Skin epidermis (tissue), 12 donors: ENCODE data around the gene LUZP2.

ENCODE experiments used
- H3K27ac ChIP-seq, 21 experiments: fragments of 200-600 bp; sonication (generic) in 11 of 21; one replicate each; pipeline ENCODE4 v1.5.0; 2020; ENCODE audit warnings: mild to moderate bottlenecking in 3 of 21, inconsistent platforms in 2 of 21, moderate library complexity in 2 of 21
- H3K4me3 ChIP-seq, 7 experiments: fragments of 200-600 bp; sonication (generic) in 2 of 7; one replicate each; pipeline ENCODE4 v1.5.0; 2020; ENCODE audit warnings: inconsistent platforms in 2 of 7, mild to moderate bottlenecking in 2 of 7, moderate library complexity in 1 of 7

Gene LUZP2

GRCh38 chr11:24496736-24497725, at the start of gene LUZP2:
TSS of gene LUZP2 (plus strand) at chr11:24497053.
- peak within 1 kb of the TSS; percentile 2 to 44 (median 19) for H3K4me3 ChIP-seq
- no peak within 1 kb of the TSS for H3K27ac ChIP-seq

GRCh38 chr11:24453129-24453718, 43.6 kb upstream of the LUZP2 start:
- no peak overlapping the region for H3K27ac ChIP-seq
- no peak overlapping the region for H3K4me3 ChIP-seq

- Histone ChIP-seq H3K27ac (no peak overlapping the region), H3K4me3 (no peak overlapping the region)
Observed at GRCh38 chr11:24457985-24458384, 38.9 kb upstream of the LUZP2 start.

GRCh38 chr11:24470431-24470830, 26.4 kb upstream of the LUZP2 start:
- Histone ChIP-seq H3K27ac (no peak overlapping the region), H3K4me3 (no peak overlapping the region)

GRCh38 chr11:24471084-24471483, 25.8 kb upstream of the LUZP2 start:
- H3K4me3 ChIP-seq = no peak overlapping the region

GRCh38 chr11:24478718-24479117, 18.1 kb upstream of the LUZP2 start:
- H3K4me3 ChIP-seq = no peak overlapping the region
- H3K27ac ChIP-seq = no peak overlapping the region

More at GRCh38 chr11:24471084-24471483, 25.8 kb upstream of the LUZP2 start:
- no peak overlapping the region for H3K27ac ChIP-seq

GRCh38 chr11:24489477-24489876, 7.4 kb upstream of the LUZP2 start:
- Histone ChIP-seq H3K27ac (no peak overlapping the region), H3K4me3 (no peak overlapping the region)

GRCh38 chr11:24496386-24496735, 492 bp upstream of the LUZP2 start:
- H3K27ac ChIP-seq = no peak overlapping the region
- H3K4me3 ChIP-seq = peak overlapping the region; percentile 2 to 44 (median 19)

- H3K4me3 ChIP-seq = no peak overlapping the region
- H3K27ac ChIP-seq = no peak overlapping the region
Observed at GRCh38 chr11:24497831-24498230, 978 bp downstream of the LUZP2 start.

GRCh38 chr11:24502425-24502824, 5.6 kb downstream of the LUZP2 start:
- H3K4me3 ChIP-seq = no peak overlapping the region
- H3K27ac ChIP-seq = no peak overlapping the region

GRCh38 chr11:24509114-24509513, 12.3 kb downstream of the LUZP2 start:
- no peak overlapping the region for H3K27ac ChIP-seq

GRCh38 chr11:24511511-24511910, 14.7 kb downstream of the LUZP2 start:
- H3K4me3 ChIP-seq = no peak overlapping the region

More at GRCh38 chr11:24509114-24509513, 12.3 kb downstream of the LUZP2 start:
- H3K4me3 ChIP-seq = no peak overlapping the region

GRCh38 chr11:24513479-24514218, 16.8 kb downstream of the LUZP2 start:
- no peak overlapping the region for H3K27ac ChIP-seq

More at GRCh38 chr11:24511511-24511910, 14.7 kb downstream of the LUZP2 start:
- H3K27ac ChIP-seq = no peak overlapping the region

GRCh38 chr11:24514219-24514594, 17.4 kb downstream of the LUZP2 start:
- H3K4me3 ChIP-seq = no peak overlapping the region
- no peak overlapping the region for H3K27ac ChIP-seq

More at GRCh38 chr11:24513479-24514218, 16.8 kb downstream of the LUZP2 start:
- no peak overlapping the region for H3K4me3 ChIP-seq

- H3K27ac ChIP-seq = no peak overlapping the region
- H3K4me3 ChIP-seq = no peak overlapping the region
Observed at GRCh38 chr11:24515632-24516031, 18.8 kb downstream of the LUZP2 start.

GRCh38 chr11:24516638-24517037, 19.8 kb downstream of the LUZP2 start:
- Histone ChIP-seq H3K4me3 (no peak overlapping the region), H3K27ac (no peak overlapping the region)

GRCh38 chr11:24521601-24522000, 24.7 kb downstream of the LUZP2 start:
- H3K4me3 ChIP-seq = no peak overlapping the region
- H3K27ac ChIP-seq = no peak overlapping the region

GRCh38 chr11:24524156-24524555, 27.3 kb downstream of the LUZP2 start:
- Histone ChIP-seq H3K4me3 (no peak overlapping the region), H3K27ac (no peak overlapping the region)

GRCh38 chr11:24531528-24531927, 34.7 kb downstream of the LUZP2 start:
- Histone ChIP-seq H3K4me3 (no peak overlapping the region), H3K27ac (no peak overlapping the region)

- H3K27ac ChIP-seq = no peak overlapping the region
- no peak overlapping the region for H3K4me3 ChIP-seq
Observed at GRCh38 chr11:24543771-24544170, 46.9 kb downstream of the LUZP2 start.
